ENCODE data around the gene TTC31.
A peak's percentile ranks its signal among the peaks of the same experiment; 100 is the strongest.
"Not testable (repeated sequence)": the region's sequence is repeated elsewhere in the genome, so short reads cannot be mapped to it uniquely, and the experiment has no call there.

Gene TTC31

DNA sequence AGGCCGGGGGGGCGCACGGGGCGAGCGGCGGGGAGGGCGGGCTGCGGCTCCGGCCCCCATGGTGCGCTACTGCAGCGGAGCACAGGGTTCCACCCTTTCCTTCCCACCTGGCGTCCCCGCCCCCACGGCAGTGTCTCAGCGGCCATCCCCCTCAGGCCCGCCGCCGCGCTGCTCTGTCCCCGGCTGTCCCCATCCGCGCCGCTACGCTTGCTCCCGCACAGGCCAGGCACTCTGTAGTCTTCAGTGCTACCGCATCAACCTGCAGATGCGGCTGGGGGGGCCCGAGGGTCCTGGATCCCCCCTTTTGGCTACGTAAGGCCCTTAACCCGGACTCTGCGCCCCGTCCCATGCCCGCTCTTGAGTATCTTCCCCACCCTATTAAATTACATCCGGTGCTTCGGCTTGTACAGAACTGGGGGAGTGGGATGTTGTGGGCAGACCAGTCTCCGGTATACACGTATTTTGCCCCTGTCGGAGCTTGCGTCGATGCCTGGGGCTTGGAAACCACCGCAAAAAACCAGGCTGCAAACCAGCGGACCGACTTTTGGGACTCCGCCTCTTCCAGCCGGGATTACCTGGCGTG, 25.2 kb upstream of the TTC31 start:
- DNase-seq: peak; percentile 33

DNA sequence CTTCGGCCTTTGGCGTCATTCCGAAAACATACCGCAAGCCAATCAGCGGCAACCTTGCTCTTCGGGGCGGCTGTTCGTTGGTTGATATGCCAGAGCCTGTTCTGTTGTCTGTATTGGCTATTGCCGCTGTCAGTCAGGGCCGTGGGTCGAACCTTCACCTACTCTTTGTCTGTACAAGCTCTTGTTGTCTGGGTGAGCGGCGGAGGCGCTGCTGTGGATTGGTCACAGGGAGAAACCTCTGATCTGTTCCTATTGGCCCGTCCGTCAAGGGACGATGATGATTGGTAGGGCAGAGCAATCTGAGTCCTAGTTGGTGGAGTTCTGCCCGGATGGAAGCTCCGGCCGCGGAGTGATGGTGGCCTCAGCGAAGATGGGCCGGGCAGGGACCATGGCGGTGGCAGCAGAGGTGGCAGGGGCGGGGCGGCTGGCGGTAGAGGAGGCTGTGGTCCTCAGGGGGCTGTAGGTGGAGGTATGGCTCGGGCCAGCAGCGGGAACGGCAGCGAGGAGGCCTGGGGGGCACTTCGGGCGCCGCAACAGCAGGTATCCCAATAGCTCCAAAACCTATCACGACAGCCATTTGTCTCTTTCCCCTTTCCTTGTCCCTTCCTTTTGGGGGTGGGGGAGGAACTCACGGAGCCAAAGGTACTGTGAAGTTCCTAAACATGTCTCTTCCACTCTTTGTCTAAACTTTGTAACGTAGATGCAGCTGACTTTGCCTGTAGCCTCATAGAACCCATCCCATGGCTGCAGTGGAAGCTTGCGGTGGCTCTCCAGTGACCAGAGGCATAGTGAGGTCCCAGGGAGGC, 24.5 kb upstream of the TTC31 start, which contains the start of gene WBP1:
Gene WBP1 (plus strand): TSS at position 307 of the 806 bp plus-strand sequence. CDS start 165 bp downstream, at position 472.
- peak; percentile 100 for DNase-seq

DNA sequence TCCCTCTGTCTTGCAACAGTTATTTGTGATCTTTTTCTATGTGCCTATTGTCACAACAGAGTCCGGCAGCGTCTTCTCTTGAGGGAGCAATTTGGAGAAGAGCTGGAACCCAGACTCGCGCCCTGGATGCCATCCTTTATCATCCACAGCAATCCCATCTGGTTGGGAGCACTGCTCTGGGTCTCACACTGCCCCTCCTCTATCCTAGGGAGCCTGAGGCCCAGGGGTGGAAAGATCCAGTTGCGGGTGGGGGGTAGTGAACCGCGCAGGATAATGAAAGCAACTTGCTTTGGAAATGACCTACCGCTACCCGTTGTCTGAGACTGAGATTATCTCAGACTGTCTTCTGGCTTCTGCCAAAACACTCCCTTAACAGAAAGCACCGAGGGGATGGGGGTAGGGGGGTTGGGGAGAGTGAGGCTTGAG, 23.9 kb upstream of the TTC31 start:
- no peak for DNase-seq

DNA sequence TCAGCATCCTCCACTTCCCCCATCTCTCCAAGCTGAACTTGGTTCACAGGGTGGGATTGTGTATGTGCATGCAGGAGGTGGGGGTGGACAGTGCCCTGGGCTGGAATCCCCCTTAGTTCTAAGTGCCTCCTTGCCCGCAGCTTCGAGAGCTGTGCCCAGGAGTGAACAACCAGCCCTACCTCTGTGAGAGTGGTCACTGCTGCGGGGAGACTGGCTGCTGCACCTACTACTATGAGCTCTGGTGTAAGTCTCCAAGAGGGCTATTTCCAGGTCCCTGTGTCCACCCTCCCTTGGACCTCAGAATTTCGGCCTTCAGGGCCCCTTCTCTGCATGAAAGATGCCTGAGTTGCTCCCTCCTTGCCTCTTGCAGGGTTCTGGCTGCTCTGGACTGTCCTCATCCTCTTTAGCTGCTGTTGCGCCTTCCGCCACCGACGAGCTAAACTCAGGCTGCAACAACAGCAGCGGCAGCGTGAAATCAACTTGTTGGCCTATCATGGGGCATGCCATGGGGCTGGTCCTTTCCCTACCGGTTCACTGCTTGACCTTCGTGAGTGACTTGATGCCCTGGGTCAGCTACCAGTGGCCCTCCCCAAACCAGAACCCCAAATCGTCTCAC, 23.3 kb upstream of the TTC31 start:
- DNase-seq: not testable (repeated sequence)

DNA sequence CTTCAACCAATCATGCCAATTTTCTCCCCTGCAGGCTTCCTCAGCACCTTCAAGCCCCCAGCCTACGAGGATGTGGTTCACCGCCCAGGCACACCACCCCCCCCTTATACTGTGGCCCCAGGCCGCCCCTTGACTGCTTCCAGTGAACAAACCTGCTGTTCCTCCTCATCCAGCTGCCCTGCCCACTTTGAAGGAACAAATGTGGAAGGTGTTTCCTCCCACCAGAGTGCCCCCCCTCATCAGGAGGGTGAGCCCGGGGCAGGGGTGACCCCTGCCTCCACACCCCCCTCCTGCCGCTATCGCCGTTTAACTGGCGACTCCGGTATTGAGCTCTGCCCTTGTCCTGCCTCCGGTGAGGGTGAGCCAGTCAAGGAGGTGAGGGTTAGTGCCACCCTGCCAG, 22.7 kb upstream of the TTC31 start:
- DNase-seq: not testable (repeated sequence)

DNA sequence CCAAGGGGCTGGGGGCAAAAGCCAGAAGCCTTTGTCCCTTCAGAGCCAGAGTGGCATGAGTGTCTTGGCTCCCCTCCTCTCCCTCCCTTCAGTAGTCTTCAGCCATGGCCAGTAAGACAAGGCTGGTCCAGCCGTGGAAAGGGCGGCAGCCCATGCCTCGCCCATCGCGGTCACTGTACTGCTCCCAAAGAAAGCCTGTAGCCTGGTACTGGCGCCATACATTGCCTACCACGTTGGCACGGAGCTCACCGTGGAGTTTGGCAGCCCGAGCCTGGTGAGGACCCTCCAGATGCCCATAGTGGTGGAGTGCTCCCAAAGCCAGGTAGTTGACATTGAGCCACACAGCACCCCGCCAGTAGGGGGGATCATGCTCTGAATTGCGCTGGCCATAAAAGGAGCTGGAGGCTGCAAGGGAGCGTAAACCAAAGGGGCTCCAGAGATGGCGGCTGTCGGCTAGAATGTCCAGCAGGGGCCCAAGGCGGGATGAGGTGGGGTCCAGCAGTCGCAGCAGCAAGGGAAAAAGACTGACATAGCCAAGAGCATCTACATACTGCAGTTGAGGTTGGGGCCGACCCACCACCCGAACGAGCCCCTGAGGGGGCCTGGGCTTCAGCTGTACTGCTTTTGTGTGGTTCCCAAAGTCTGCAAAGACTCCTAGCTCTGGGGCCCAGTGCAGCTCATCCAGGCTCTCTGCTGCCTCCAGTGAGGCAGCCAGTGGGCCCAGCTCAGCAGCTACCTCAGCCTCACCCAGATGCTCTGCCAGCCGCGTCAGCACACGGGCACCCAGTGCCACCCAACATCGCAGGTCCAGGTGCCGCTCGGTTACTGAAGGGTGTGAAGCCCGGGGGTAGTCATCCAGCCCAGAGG, 21.5 kb upstream of the TTC31 start:
- no peak for DNase-seq

DNA sequence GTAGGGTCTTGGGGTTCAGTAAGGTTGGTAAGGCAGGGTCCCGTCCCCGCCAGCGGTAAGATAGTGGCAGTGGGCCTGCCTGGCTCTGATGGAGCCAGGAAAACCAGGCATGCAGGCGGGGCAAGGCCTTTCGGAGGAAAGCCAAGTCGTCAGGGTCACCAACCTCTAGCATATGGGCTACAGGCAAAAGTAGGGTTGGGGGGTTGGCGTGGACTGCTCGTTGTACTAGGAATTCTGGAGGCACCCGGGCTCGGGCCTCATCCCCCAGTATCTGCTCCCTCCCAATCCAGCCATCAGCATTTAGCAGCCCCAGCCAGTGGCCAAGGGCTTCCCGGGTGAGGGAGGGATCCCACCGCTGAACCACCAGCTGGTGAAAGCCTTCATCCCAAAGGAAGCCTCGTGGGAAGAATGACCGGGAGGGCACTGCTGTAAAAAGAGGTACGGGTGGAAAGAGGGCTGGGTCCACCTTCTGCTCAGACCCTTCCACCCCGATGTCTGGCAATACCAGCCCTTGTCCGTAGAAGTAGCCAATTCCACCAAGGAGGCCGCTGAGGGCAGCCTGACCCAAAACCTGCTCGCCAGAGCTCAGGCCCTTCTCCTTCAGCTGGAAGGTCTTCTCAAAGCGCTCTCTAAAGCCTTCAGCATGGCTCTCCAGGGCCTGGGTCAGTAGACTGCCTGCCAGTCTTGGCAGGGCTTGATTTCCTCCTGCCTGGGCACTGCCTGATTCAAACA, 20.7 kb upstream of the TTC31 start:
- DNase-seq: no peak

DNA sequence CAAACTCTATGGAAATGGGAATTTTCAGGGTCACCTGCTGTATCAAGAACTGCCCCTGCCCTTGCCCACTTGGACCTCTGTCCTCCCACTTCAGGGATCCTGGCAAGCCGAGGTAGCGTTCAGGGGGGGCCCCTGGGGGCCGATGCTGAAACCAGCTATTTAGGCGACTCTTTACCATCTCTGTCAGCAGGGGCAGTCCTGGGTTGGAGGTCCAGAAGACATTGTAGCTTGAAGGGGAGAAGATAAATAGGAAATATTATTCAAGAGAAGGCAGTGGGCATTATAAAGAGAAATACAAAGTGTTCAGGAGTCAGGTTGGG, 20.1 kb upstream of the TTC31 start:
- DNase-seq: no peak

DNA sequence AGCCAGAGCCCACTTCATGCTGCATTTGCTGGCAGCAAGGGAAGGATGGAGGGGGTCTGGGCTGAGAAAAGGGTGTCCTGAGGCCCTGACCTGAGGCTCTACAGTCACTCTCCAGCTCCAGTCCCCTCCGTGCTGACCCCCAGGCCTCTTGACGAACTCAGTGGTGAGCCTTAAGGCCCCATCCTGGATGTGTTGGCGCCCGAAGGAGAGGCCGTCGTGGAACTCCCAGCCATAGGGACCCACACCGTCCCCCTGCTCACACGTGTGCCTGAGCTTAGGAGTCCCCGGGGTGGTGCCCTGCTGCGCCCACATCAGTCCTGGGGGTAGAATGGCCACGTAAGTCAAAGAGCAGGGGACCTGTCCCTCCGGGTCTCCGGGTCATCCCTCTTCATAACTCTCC, 18.5 kb upstream of the TTC31 start:
- DNase-seq: no peak

DNA sequence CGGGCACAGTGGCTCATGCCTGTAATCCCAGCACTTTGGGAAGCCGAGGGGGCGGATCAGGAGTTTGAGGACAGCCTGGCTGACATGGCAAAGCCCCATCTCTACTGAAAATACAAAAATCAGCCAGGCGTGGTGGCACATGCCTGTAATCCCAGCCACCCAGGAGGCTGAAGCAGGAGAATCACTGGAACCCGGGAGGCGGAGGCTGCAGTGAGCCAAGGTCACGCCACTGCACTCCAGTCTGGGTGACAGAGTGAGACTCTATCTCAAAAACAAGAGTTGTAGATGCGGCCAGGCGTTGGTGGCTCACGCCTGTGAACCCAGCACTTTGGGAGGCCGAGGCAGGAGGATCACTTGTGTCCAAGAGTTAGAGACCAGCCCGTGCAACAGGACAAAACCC, 12.1 kb upstream of the TTC31 start:
- DNase-seq: not testable (repeated sequence)

DNA sequence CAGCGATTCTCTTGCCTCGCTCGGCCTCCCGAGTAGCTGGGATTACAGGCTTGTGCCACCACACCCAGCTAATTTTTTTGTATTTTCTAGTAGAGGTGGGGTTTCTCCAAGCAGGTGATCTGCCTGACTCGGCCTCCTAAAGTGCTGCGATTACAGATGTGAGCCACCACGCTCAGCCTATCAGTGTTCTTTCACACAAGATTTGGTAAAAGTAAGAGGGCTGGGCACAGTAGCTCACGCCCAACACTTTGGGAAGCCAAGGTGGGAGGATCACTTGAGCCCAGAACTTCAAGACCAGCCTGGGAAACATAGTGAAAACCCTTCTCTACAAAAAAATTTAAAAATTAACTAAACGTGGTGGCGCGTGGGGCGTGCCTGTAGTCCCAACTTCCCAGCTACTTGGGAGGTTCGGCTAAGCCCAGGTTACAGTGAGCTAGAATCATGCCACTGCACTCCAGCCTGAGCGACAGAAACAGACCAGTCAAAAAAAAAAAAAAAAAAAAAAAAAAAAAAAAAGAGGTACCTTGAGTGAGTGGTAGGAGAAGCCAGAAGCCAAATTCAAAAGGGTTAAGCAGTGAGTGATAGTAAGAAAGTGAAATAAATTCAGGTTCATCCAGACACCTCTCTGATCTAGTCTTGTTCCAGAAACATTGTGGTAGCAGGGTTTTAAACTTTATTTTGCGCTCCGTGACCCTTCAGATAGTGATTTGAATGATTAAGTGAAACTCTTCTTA, 11.4 kb upstream of the TTC31 start:
- no peak for DNase-seq

DNA sequence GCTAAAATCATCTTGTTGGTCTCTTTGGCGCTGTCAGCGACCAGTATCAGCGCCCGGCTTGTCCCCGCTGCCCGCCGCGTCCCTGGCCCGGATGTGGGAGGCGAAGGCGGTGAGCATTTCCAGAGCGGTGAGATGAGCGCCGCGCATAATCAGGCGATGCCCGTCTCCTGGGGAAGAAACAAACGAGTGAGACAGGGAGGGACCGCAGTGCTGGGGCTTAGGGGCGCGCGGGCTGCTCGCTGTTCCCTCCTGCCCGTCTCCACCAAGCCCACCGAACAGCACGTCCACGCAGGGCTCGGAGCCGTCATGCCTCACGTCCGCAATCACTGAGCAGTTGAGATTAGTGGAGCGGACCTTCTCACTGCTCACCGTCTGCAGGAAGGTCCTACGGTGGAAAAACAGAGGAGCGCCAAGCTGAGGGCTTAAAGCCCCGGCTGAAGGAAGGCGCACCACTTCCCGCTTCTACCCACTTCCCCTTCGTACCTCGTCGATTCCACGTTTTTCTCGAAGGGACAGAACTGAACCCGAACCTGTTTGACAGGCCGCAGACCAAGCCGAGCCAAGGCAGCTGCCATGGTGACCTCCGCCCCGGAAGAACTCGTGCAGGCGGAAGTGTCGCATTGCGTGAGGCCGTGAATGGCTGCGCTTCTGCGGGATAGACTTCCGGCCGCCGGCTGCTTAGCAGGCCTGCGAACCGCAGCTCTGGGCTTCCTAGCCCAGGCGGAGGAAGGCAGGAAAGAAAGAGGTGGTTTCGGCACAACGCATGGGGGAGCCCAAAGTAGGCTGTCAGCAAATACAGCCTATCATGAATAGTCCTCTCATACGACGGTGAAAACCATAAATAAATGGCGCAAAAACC, 10.6 kb upstream of the TTC31 start, which contains the start of gene MRPL53:
Gene MRPL53 (minus strand): TSS at position 595 of the 859 bp plus-strand sequence. CDS start 20 bp downstream, at position 575.
- DNase-seq: peak; percentile 96

DNA sequence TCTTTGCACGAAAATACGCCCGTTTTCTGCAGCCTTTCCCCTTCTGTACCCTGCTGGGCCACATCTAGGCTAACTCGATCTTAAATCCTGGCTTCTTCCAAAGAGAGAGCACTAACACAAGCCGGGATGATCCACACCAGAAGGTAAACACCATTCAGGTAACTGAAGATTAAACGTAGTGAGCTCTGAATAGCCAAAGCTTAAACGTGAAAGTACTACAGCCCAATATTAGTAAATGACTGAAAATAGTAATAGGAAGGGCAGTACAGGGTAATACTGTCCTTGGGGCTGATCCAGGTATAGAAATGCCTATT, 10.0 kb upstream of the TTC31 start:
- no peak for DNase-seq

DNA sequence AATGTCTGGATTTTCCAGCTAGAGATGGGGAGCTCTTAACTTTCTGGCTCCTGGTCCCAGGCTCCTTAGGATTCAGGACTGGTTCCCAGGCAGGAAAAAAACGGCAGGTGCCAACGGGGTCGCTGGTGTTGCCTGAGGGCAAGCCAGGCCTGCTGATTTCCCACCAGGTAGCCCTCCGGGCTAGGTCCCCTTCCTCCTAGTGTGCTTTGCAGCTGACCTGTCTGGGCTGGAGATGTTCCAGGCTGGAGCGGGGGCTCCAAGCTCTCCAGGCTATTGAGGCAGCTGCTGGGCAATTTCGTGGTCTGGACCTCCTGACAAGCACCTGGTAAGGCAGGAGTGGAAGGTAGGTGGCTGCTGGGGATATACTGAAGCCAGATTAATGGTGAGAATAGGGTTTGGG, 8.4 kb upstream of the TTC31 start:
- DNase-seq: no peak

DNA sequence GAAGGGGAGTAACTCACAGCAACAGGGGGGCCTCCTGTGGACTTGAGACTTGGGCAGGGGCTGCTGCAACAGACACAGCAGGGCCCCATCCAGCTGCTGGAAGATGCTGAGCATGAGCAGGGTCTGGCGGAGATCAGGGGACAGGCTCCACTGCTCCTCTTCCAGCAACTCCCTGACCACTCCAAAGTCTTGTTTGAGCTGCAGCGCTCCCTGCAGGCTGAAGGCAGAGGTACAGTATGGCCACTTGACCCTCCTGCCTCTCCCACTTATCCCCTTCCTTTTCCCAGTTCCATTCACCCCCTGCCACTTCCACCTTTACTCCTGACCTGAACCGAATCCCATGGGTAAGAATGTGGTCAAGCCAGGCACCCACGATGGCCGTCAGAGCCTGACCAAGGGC, 8.0 kb upstream of the TTC31 start:
- no peak for DNase-seq

DNA sequence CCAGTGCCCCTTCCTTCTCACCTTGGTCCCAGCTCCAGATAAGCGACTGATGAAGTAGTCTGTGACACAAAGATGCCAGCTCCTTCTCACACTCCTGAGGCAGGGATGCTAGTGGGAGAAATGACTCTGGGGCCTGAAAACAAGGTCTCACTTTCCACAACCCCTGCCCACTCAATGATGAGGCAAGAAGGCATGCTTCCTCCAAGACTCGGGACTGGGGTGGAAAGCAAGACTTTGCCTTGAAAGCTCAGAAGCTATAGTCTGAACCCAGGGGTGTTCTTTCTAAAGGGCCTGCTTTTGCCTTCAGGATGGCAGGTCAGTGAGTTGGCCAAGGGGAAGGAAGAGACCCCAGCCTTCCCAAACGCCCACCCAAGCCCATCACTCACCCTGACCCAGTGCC, 1.4 kb upstream of the TTC31 start:
- DNase-seq: peak; percentile 73

DNA sequence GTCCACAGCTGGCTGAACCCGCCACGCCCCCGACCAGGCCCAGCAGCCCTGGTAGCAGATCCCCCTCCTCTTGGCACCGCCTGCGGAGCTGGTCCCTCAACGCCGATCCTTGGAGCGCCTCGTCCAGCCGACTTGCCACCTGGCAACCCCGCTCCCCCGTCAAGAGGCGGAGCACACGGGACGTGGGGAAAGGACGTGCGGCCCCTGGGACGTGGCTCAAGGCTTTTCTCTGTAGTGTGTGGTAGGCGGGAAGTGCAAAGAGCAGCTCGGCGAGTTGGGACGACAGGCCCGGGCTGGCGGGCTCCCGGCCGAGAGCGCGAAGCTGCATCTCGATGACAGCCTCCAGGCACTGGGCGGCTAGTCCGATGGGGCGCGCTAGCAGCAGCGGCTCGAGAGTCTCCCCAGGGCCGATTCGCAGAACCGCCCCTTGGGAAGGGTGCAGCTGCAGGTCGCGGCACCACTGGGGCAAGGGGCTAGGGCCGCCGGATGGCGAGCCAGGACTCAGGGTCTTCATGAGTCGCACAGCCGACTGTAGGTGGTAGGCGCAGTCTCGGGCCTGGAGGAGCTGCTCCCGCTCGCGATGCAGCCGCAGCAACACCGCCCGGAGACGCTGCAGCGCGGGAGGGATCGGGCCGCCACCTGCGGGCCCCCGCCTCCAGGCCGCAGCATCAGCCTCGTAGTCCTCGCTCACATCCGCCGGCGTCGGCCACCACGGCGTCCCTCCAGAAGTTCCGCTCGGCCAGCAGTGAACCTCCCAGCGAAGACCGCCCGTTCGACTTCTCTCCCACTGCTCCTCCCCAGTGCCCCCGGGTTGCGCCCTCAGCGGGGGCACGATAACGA, 700 bp upstream of the TTC31 start:
- peak; percentile 9 for DNase-seq

DNA sequence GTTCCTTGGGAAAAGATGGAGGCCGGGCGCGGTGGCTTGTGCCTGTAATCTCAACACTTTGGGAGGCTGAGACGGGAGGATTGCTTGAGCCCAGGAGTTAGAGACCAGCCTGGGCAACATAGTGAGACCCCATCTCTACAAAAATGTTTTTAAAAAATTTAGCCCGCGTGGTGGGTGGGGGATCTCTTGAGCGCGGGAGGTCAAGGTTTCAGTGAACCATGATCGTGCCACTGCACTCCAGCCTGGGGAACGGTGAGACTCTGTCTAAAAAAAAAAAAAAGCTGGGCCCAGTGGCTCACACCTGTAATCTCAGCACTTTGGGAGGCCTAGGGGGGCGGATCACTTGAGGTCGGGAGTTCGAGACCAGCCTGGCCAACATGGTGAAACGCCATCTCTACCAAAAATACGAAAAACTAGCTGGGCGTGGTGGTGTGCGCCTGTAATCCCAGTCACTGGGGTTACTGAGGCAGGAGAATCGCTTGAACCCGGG, 839 bp downstream of the TTC31 start:
- not testable (repeated sequence) for DNase-seq

DNA sequence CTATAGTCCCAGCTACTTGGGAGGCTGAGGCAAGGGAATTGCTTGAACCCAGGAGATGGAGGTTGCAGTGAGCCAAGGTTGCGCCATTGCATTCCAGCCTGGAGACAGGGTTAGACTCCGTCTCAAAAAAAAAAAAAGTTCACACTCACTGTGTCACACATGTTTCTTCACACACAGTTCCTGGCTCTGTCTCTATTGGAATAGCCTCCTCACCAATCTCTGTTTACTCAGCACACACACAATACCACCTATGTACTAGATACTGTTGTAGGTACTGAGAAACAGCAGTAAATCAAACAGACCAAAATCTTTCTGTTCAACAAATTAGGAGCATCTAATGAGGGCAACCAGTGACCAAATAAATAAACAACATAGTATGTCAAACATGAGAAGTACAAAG, 3.3 kb downstream of the TTC31 start:
- DNase-seq: no peak

Measured in suppressor macrophage treated with lipopolysaccharide for 4 hours (primary cell).